H9 (cell line): Measurements from ENCODE around the gene COX4I2. TPM values are rescaled to one million over a fixed set of nuclear protein-coding genes. Genes with fewer than 3 reads are reported as not detected.

Experiments
- DNase-seq: peaks from one replicate; pipeline ENCODE4 v3.0.0-alpha.2; 2017
- H2AFZ ChIP-seq: one replicate; pipeline ENCODE4 v1.6.1; 2013; ENCODE audit warnings: mild to moderate bottlenecking, low read length, control low read depth, moderate library complexity
- H2AK5ac ChIP-seq: 2 replicates; pipeline ENCODE4 v1.6.1; 2013; ENCODE audit warnings: low read length, control low read depth, mixed read lengths; ENCODE audit not compliant: insufficient read length
- H2BK120ac ChIP-seq: one replicate; pipeline ENCODE4 v1.6.1; 2013; ENCODE audit warnings: low read depth, mild to moderate bottlenecking, low read length, control low read depth, inconsistent platforms; ENCODE audit not compliant: poor library complexity, severe bottlenecking
- H2BK12ac ChIP-seq: 2 replicates; pipeline ENCODE4 v1.6.1; 2013; ENCODE audit warnings: low read length, control low read depth, mixed read lengths, low read depth; ENCODE audit not compliant: insufficient read length
- H2BK15ac ChIP-seq: 2 replicates; pipeline ENCODE4 v1.6.1; 2013; ENCODE audit warnings: low read depth, low read length, control low read depth
- H2BK20ac ChIP-seq: one replicate; pipeline ENCODE4 v1.6.1; 2013; ENCODE audit warnings: low read depth, mild to moderate bottlenecking, low read length, control low read depth, inconsistent platforms; ENCODE audit not compliant: poor library complexity, severe bottlenecking
- H2BK5ac ChIP-seq: 2 replicates; pipeline ENCODE4 v1.6.1; 2013; ENCODE audit warnings: low read length, control low read depth, mixed read lengths; ENCODE audit not compliant: insufficient read length
- H3K14ac ChIP-seq: 2 replicates; pipeline ENCODE4 v1.6.1; 2013; ENCODE audit warnings: low read length, control low read depth; ENCODE audit not compliant: insufficient read depth
- H3K18ac ChIP-seq: 2 replicates; pipeline ENCODE4 v1.6.1; 2013; ENCODE audit warnings: low read depth, mild to moderate bottlenecking, mixed read lengths, low read length, control low read depth; ENCODE audit not compliant: insufficient read length
- H3K23ac ChIP-seq: 2 replicates; pipeline ENCODE4 v1.6.1; 2013; ENCODE audit warnings: low read length, control low read depth, mixed read lengths, low read depth; ENCODE audit not compliant: insufficient read length
- H3K23me2 ChIP-seq: 2 replicates; pipeline ENCODE4 v1.6.1; 2013; ENCODE audit warnings: low read depth, mild to moderate bottlenecking, mixed read lengths, low read length, control low read depth; ENCODE audit not compliant: insufficient read length, poor library complexity, severe bottlenecking
- H3K27ac ChIP-seq: 2 replicates; pipeline ENCODE4 v1.5.1; 2013; ENCODE audit warnings: low read length, control low read depth, mixed read lengths, low read depth; ENCODE audit not compliant: insufficient read length
- H3K27me3 ChIP-seq: 2 replicates; pipeline ENCODE4 v1.6.1; 2013; ENCODE audit warnings: low read length, control low read depth, inconsistent platforms; ENCODE audit not compliant: insufficient read depth
- H3K4ac ChIP-seq: 2 replicates; pipeline ENCODE4 v1.6.1; 2013; ENCODE audit warnings: low read depth, mild to moderate bottlenecking, control low read depth, inconsistent platforms, low read length, moderate library complexity
- H3K4me1 ChIP-seq: 2 replicates; pipeline ENCODE4 v1.6.1; 2013; ENCODE audit warnings: low read length, control low read depth, inconsistent platforms; ENCODE audit not compliant: insufficient read depth
- H3K4me2 ChIP-seq: 2 replicates; pipeline ENCODE4 v1.6.1; 2013; ENCODE audit warnings: low read length, control low read depth, mixed read lengths; ENCODE audit not compliant: insufficient read length, insufficient read depth
- H3K56ac ChIP-seq: 2 replicates; pipeline ENCODE4 v1.6.1; 2013; ENCODE audit warnings: low read depth, mild to moderate bottlenecking, mixed read lengths, low read length, control low read depth; ENCODE audit not compliant: insufficient read length
- H3K79me1 ChIP-seq: 2 replicates; pipeline ENCODE4 v1.6.1; 2013; ENCODE audit warnings: low read depth, mild to moderate bottlenecking, moderate library complexity, low read length, control low read depth, inconsistent platforms; ENCODE audit not compliant: insufficient read depth, poor library complexity, severe bottlenecking
- H3K79me2 ChIP-seq: 2 replicates; pipeline ENCODE4 v1.6.1; 2013; ENCODE audit warnings: low read length, control low read depth, inconsistent platforms; ENCODE audit not compliant: insufficient read depth
- H3K9ac ChIP-seq: 2 replicates; pipeline ENCODE4 v1.6.1; 2013; ENCODE audit warnings: low read length, control low read depth, mixed read lengths; ENCODE audit not compliant: insufficient read length; ENCODE audit errors: extremely low read depth
- H3K9me3 ChIP-seq: one replicate; pipeline ENCODE4 v1.6.1; 2013; ENCODE audit warnings: low read depth, low read length, inconsistent platforms; ENCODE audit not compliant: control insufficient read depth
- H3T11ph ChIP-seq: one replicate; pipeline ENCODE4 v1.6.1; 2013; ENCODE audit warnings: mild to moderate bottlenecking, low read length, control low read depth, inconsistent platforms
- H4K20me1 ChIP-seq: one replicate; pipeline ENCODE4 v1.6.1; 2013; ENCODE audit not compliant: control insufficient read depth, insufficient read length, insufficient read depth
- H4K5ac ChIP-seq: 2 replicates; pipeline ENCODE4 v1.6.1; 2013; ENCODE audit warnings: low read depth, mild to moderate bottlenecking, mixed read lengths, low read length, control low read depth; ENCODE audit not compliant: insufficient read length
- H4K8ac ChIP-seq: replicated peaks from 2 replicates; pipeline ENCODE4 v1.6.1; 2013; ENCODE audit warnings: low read length, control low read depth, mixed read lengths, low read depth; ENCODE audit not compliant: insufficient read length
- H4K91ac ChIP-seq: 2 replicates; pipeline ENCODE4 v1.6.1; 2013; ENCODE audit warnings: low read depth, mild to moderate bottlenecking, moderate library complexity, mixed read lengths, low read length, control low read depth; ENCODE audit not compliant: insufficient read length
- H3K27ac Mint-ChIP-seq, 3 experiments: 2 replicates in 2 of 3; 3 replicates in 1 of 3; pipeline ENCODE4 v1.8.0; 2020 to 2021; ENCODE audit warnings: mixed read lengths in 3 of 3, mild to moderate bottlenecking in 1 of 3, moderate library complexity in 1 of 3
- H3K27me3 Mint-ChIP-seq: 2 replicates; pipeline ENCODE4 v1.8.0; 2021; ENCODE audit warnings: low read depth, mild to moderate bottlenecking, moderate library complexity, mixed read lengths
- H3K36me3 Mint-ChIP-seq, 3 experiments: 2 replicates in 2 of 3; 3 replicates in 1 of 3; pipeline ENCODE4 v1.8.0; 2020 to 2021; ENCODE audit warnings: low read depth in 3 of 3, mixed read lengths in 3 of 3; ENCODE audit not compliant: insufficient read depth in 1 of 3
- H3K4me1 Mint-ChIP-seq, 2 experiments: 2 replicates each; pipeline ENCODE4 v1.8.0; 2020; ENCODE audit warnings: mixed read lengths in 2 of 2
- H3K4me3 Mint-ChIP-seq, 2 experiments: 2 replicates in 1 of 2; 3 replicates in 1 of 2; pipeline ENCODE4 v1.8.0; 2020 to 2021; ENCODE audit warnings: mild to moderate bottlenecking in 2 of 2, mixed read lengths in 2 of 2, moderate library complexity in 1 of 2
- H3K9me3 Mint-ChIP-seq, 2 experiments: 2 replicates in 1 of 2; 3 replicates in 1 of 2; pipeline ENCODE4 v1.8.0; 2020; ENCODE audit warnings: mild to moderate bottlenecking in 2 of 2, mixed read lengths in 2 of 2, moderate library complexity in 1 of 2
- CTCF ChIP-seq: fragments of 200-600 bp; sonication (generic); conservative IDR thresholded peaks from 3 replicates; pipeline ENCODE4 v1.8.0; 2021; ENCODE audit warnings: antibody characterized with exemption, mild to moderate bottlenecking
- WGBS: extraction: QIAGEN DNeasy Blood & Tissue Kit; methylation state at CpG from one replicate; pipeline ENCODE4 v1.1.7; 2013; ENCODE audit warnings: missing lambda C conversion rate, low lambda C conversion rate, mixed read lengths; ENCODE audit not compliant: insufficient read length; ENCODE audit errors: extremely low coverage; 5-methylcytosine and 5-hydroxymethylcytosine counted together
- total RNA-seq: library from RNA; stranded (reverse); gene quantifications from 2 replicates; pipeline ENCODE4 v1.2.1, GENCODE V29; 2021

COX4I2 gene
- total RNA-seq, 1 experiment from 2014 or later, result not detected

- H3K27ac ChIP-seq, result no peak overlapping the region
Measured at GRCh38 chr20:31663524-31663837, 25.8 kb downstream of the COX4I2 start.

More at GRCh38 chr20:31663524-31663837, 25.8 kb downstream of the COX4I2 start:
- H4K20me1 ChIP-seq, result no peaks in the 10 kb centered on the region
- Mint-ChIP-seq H3K27me3 (no peaks in the 10 kb centered on the region), H3K4me3 (no peak overlapping the region), H3K4me1 (peaks cover 41 to 47% of the 10 kb centered on the region in 2 experiments), H3K36me3 (peaks cover 3 to 35% (median 19%) of the 10 kb centered on the region in 3 experiments; a peak in 6 of 7 replicates), H3K9me3 (no peaks in the 10 kb centered on the region), H3K27ac (no peak overlapping the region; a peak in 1 of 7 replicates)
- no peaks in the 10 kb centered on the region for H3K79me1 ChIP-seq
- H3K79me2 ChIP-seq, result no peaks in the 10 kb centered on the region
- H3K23ac ChIP-seq, result no peak overlapping the region
- no peak for DNase-seq
- H2BK5ac ChIP-seq, result no peak overlapping the region
- no peak overlapping the region for H2AFZ ChIP-seq
- no peak overlapping the region for H3K18ac ChIP-seq
- H2BK12ac ChIP-seq, result no peak overlapping the region
- H3K4ac ChIP-seq, result no peak overlapping the region
- H2AK5ac ChIP-seq, result no peak overlapping the region
- no peak overlapping the region for H2BK20ac ChIP-seq
- no peak overlapping the region for H3K9ac ChIP-seq
- peaks cover 5% of the 10 kb centered on the region for H3K23me2 ChIP-seq
- H4K8ac ChIP-seq, result no peak overlapping the region
- no peak for TF ChIP-seq CTCF
- no peak overlapping the region for H2BK120ac ChIP-seq
- H3K4me1 ChIP-seq, result no peaks in the 10 kb centered on the region
- no peaks in the 10 kb centered on the region for H3K27me3 ChIP-seq
- no peak overlapping the region for H3K14ac ChIP-seq
- no peaks in the 10 kb centered on the region for H3K9me3 ChIP-seq
- no peak overlapping the region for H3K4me2 ChIP-seq
- no peak overlapping the region for H2BK15ac ChIP-seq
- H3K56ac ChIP-seq, result no peak overlapping the region
- no CpG with 5 or more reads among the region's 2 CpGs for WGBS
- H4K91ac ChIP-seq, result no peak overlapping the region
- no peak overlapping the region for H3T11ph ChIP-seq
- no peak overlapping the region for H4K5ac ChIP-seq
